GM19372 (cell line): ENCODE data around the gene SLF2.
A peak's percentile ranks its signal among the peaks of the same experiment; 100 is the strongest.
"Not testable (repeated sequence)": the region's sequence is repeated elsewhere in the genome, so short reads cannot be mapped to it uniquely, and the experiment has no call there.

Experiments used
- ATAC-seq: cut with Tn5 transposase; IDR thresholded peaks from one replicate; pipeline ENCODE4 v1.9.1; 2021; ENCODE audit warnings: mild to moderate bottlenecking, low read depth, moderate library complexity; ENCODE audit not compliant: unreplicated experiment

SLF2 gene

DNA sequence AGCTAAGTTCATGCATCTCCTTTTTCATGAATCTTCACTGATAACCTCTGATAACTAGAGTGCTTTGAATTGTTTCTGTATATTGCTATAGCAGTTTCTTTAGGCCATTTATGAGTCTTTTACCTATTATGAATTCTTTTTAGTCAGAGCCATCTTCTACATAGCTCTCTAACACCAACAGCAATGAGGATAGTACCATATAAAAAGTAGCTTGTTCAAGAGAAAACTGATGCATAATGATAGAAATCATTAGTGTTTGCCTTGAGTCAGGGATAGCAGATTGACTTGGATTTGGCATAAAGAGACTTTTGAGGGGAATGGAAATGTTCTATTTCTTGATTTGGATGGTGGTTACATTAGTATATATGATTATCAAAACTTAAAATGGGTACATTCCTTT is 30.7 kb downstream of the SLF2 start:
- ATAC-seq = no peak

DNA sequence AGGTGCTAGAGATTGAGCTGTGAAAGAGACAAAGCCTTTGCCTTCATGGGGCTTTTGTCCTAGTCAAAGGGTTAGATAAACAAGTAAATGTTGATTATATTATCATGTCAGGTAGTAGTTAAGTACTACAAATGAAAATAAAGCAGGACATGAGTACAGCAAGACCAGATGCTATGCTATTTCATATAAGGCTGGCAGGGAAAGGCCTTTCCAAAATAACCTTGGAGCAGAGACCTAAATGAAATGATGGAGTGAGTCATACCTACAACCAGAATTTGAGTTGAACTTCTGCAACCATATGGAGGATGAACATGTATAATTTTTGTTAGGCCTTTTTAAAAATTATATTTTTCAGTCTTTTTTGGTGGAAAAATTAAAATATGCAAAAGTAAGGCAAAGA is 33.0 kb downstream of the SLF2 start:
- no peak for ATAC-seq

DNA sequence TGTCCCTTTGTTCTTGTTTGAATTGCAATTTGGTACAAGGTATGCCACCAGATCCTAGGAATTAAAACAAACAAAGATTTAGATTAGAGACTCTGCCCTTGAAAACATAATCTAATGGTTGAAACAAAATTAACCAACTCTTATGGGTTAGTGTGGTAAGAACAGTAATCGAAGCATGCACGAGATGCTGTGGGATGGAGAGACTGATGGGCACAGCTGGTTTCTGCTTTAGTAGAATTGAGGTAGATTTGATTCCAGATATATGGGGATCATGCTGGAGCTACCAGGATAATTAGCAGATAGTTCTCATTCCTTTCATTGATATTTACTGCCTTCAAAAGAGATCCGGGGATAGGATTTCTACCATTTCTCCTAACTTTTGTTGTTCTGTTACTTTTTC is 36.2 kb downstream of the SLF2 start:
- ATAC-seq = no peak

DNA sequence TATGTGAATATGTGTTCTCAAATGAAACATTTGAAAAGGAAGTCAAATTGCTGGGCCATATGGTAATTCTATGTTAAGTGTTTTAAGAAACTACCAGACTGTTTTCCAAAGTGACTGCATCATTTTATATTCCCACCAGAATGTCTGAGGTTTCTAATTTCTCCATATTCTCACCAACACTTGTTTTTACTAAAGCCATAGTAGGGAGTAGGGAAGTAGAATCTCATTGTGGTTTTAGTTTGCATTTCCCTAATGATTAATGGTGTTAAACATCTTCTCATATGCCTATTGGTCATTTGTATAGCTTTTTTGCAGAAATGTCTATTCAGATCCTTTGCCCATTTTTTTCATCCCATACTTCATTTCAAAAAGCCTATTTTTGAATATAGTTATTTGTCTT is 47.5 kb downstream of the SLF2 start:
- no peak for ATAC-seq

DNA sequence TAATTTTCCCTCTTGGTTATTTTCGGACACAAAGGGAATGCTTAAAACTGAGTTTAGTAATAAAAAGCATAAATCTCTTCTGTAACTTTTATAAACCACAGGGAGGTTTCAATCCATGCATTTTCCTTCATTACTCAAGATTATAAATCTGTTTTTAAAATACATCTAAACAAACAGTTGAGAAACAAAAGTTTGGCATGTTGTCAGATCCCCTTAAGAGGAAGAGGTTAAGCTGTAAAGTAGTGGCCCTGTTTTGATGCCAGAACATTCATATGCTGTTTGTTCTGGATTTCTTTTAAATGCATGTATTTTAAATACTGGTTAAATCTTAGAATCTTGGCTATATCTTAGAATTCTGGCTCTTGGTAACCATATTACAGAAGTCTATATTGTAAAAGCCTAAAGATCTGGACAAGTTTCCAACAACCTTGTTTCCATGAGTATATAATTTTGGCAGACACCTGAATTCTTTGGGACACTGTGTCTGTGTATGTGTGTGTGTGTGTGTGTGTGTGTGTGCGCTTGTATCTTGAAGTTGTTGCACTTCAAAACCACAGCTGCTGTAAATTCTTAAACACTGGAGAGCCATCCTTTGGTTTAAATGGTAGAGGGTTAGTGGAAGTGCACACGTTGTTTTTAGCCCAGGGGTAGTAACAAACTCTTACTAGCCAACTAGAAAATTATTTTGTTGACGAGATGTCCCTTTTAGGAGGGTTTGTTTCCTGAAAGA is 49.8 kb downstream of the SLF2 start:
- ATAC-seq = no peak

DNA sequence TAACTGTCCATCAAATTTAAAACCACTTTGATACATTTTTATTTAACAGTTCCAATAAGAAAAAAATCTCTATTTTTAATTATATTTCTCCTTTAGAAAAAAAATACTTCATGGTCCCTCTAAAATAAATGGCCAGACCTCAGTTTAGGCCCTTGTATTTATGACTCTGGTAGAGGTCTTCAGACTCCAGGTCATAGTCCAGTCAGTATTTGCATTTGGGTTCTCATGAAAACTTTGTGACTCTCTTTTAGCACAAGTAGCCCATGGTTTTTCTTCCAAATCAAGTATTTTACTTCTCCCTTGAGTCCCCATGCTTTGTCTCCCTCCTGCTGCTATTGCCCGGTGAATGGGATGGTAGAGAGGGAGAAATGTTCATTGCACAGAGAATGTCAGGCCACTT is 51.1 kb downstream of the SLF2 start:
- ATAC-seq = no peak

DNA sequence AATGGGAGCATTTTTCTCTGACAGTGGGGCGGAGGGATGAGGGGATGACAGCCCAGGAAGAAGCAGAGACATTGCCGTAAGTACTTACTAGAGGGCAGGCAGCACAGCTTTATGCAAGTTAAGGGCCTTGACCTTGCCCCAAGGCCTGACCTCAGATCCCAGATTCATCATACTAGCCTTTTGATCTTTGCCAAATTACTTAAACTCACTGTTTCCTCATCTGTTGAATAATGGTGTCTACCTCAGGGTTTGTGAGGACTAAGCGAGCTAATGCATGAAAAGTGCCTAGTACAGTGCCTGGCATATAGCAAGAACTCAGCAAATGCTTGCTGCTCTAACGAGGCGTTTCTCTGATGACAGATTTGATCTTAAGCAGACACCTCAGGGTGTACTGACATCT is 53.1 kb downstream of the SLF2 start:
- ATAC-seq = no peak

DNA sequence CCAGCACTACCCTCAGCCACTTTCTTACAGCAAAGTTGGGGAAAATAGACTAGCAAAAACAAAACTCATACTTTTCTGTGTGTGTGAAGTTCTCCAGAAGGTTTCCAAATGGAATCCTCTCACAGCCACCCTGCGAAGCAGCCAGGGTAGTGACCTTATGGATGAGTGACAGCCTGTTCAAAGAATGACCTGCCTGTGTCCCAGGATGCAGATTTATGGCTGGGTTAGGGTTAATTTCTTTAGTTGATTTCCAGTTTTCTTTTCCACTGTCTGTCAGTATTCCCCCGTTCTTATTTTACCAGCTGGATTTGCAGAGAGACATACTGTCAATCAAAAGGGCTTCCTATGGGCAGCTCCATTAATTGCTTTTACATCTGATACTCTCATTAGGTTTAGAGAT is 54.1 kb downstream of the SLF2 start:
- ATAC-seq = no peak

DNA sequence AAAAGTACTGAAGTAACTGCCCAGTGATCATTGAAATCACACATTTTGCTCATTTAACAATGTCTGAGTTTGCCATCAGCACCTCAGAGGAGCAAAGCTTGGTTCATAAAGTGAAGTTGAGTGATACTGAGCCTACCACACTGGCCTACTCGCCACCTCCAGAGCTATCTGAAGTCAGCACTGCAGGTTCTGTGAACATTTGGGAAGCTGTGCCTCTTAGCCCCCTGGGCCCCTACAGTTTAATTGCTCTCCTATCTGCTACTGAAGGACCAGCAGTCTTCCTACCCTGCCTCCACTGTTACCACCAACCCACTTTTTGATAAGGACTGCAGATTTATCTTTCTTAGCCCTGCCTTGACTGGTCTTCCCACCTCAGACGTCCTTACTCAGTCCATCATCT is 54.6 kb downstream of the SLF2 start:
- no peak for ATAC-seq

DNA sequence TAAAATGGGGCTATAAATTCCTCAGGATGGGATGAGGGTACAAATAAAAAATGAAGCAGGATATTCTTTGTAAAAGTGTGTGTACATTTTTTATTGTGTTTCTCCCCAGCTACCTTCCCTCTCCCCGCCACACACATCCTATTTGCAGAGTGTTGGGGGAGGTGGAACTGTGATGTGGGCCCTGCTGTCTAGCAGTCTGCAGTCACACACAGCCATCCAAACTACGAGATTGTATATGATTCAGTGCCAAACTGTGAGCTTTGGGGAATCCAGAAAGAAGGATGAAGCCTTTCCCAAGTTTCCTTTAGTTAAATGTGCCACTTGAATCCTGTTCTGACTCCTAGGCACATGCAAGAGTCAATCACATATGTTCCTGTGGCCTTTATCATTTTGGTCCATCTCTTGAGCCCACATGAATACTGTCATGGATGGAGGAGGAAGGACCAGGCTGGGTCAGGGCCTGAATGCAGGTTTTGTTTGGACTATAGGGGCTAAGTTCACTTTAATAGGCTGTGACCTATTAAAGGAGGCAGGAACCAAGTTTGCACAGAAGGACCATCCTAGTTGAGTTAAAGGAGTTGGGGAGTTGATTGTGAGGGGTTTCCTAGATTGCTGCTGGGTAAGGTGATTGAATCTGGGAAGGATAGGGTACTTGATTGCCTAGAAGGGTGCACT is 55.4 kb downstream of the SLF2 start:
- no peak for ATAC-seq

DNA sequence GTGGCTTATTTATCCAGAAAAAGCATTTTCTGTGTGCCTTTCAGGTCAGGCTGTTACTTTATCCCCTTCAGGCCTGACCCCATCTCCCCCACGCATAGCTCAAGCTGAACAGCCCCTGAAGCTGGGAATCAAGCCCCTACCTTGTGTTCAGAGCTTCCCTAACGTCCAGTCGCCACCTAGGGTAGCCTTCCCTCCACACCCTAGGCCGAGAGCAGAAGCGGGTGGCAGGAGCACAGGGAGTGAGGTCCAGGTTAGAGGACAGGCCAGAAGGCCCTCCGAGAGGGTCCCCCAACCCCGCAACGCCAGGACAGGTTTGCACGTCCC is 56.1 kb downstream of the SLF2 start:
- ATAC-seq = no peak

DNA sequence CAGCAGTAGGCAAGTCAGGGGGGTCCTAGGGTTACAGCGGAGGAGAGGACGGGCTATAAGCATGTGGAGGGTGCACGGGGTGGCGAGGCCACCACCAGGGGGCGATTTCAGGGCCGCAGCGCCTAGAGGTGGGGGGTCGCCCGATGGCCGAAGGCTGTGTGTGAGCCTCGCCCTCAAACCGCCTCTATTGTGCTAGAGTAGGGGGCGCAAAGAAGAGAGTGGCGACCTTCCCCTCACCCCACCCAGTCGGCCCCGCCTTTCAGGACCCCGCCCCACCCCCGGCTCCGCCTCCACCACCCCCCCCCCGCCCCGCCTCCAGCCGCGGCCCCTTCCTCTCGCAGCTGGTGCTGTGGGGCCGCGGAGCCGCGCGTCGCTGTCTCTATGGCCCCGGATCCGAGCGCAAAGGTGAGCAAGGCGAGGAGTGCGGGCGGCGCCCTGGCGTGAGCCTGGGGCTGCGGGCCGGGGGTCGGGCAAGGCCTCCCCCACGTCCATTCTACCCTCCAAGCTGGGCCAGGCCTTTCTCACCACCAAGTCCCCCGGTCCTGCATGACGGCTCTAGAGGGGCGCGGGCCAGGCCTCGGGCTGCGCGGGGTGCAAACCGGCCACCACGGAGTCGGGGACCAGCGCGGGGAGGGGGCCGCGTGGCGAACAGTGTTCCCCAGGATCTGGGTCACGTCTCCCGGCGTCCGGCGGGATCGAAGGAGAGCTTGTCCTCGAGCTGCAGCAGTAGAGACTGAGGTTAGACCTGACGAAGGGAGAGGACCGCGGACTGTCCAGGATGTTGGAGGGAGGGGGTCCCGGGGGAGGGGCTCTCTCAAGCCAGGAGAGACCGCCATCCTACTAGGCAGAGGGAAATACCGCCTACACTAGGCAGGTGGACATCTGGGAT is 56.7 kb downstream of the SLF2 start, which contains the start of gene SEMA4G:
Gene SEMA4G, plus strand, starts transcription at position 318 of the 889 bp plus-strand sequence. CDS start 3,409 bp downstream, outside the sequence.
- ATAC-seq = peak; percentile 51

DNA sequence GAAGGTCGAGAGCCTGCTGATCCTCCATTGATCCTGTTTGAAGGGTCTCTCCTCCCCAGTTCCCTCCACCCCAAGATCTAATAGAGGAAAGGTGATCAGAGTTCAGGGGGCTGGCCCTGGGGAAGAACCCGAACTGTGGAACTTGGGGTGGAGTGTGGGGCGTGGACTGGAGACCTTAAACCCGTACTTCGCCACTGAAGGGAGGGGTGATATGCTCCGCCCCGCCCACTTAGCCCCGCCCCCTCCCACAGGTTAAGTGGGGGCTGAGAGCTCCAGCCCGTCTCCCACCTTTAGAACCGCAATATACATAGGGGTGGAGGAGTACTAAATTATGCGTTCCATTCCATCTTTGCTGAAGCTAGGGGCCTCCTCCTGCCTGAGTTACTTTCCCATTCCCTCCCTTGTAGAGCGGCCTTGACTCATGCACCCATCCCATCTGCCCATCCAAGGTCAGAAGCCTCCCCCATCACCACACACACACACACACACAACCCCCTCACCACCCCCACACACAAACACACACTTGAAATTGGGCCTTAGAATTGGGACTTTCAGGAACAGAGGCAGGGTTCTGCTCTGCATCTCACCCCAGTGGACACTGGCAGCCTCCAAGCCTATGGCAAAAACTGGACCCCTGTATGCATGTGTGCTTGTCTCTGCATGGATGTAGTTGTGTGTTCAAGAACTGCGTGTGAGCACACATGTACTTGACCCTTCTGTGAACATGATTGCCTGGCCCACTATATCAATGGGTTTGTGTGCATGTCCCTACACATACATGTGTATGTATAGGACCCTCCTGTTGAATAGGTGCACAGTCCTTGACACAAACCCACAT is 57.5 kb downstream of the SLF2 start:
- ATAC-seq = no peak

DNA sequence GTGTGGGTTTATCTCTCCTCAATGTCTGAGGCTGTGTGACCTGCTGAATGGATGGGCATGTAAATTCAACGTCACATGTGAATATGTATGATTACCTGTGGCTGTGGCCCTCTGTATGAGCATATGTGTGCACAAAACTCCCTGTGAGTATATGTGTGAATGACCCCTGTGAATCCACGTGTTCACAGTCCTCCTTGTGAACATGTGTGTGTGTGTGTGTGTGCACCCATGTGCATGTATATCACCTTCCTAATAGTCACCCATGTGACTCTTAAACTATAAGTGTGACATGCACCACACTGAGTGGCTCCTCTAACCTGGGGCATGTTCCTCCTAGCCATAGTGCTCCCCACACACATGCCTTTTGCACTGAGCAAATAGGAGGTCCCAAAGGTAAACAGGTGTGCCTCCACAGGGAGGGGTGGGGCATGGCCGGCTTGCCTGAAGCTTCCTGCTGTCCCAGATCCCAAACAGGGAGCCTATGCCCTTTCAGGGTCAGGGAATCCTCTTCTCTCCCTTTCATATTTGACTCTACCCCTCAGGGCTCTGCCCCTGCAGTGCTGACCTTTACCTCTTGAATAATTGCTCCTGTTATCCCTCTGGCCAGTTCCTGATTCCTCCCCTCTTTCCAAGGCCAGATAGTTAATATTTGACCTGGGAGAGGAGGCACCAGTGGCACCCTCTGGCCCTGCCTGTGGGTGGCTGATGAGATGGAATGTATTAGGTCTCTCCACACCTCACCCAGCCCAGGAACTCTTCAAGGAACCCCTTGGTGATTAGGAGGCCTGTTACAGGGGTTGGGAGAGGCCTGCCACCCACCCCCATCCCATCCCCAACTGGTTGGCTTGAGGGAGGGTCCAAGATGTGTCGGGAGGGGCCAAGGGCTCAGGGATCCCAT is 58.4 kb downstream of the SLF2 start:
- ATAC-seq = no peak

DNA sequence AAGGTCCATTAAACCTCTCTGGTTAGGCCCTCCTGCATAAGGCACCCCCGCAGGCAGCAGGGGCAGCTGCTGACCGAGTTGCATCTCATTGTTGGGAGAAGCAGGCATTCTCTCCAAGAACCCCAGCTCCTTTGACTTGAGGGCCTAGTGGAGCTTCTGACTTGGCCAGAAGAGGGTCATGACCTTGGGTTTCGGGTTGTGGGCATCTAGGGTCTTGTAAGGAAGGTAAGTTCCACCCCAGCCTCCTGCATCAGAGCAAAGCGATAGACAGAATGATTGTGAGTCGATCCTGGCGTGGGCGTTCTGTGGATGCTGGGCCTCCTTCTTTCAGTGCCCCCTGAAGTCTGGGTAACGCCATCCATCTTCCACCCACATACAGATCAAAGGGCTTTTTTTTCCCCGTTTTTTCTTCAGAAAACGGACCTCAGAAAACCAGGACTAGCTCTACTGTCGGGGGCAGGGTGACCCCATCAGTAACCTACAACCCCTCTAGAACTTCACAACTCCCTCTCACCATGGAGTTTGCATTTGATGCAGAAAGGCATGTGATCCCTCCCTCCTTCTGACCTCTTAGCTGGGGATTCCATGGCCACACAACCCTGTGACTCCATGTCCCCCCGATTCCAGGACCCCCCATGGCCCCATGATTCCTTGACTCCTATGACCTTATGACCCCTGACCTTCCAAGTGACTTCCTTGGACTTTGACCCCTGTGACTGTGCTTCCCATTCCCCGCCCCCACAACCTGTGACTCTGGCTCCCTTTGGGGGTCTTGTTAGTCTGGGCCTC is 59.5 kb downstream of the SLF2 start:
- no peak for ATAC-seq

DNA sequence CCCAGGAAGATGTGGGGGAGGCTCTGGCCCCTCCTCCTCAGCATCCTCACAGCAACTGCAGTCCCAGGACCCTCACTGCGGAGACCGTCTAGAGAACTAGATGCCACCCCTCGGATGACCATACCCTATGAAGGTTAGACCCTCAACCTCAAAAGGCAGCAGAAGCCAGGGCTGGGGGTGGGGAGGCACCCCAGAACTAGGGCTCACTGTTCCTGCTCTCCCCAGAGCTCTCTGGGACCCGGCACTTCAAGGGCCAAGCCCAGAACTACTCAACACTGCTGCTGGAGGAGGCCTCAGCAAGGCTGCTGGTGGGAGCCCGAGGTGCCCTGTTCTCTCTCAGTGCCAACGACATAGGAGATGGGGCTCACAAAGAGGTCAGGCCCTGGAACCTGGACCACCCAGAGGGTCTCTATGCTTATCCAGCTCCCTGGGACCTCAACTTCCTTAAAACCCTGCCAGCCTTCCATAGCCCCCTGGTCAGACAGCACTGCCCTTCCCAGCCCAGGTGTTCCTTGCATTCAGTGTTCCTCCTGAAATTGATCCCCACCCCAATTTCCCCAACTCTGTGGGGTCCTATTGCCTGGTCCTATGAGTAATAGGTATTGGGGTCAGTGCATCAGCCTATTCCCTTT is 60.3 kb downstream of the SLF2 start:
- no peak for ATAC-seq

DNA sequence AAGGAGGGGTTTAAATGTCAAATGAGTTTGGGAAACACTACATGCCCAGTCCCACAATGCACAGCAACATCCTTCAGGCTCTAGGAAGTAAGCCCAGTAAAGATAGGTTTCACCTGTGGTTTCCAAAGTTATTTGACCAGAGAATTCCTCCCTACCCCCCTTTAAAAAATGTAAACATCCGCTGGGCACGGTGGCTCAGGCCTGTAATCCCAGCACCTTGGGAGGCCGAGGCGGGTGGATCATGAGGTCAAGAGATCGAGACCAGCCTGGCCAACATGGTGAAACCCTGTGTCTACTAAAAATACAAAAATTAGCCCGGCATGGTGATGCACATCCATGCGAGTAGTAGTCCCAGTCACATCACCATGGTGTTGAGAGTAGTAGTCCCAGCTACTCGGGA is 62.6 kb downstream of the SLF2 start:
- ATAC-seq = not testable (repeated sequence)

DNA sequence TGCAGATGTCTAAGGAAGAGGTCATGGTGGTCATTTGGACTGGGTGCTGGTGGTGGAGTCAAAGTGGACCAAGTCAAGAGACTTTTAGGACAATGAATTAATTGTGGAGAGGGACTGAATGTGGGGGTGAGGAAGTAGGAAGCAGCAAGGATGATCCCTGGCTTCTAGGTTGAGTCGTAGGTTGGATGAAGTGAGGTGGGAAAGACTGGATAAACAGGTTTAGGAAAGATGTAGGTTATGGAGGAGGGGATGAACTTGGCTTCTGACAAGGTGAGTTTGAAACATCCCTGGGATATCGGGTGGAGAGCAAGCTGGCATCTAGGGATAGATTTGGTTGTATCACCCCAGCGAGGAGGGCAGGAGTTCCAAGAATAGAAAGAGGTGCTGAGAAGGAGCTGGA is 64.1 kb downstream of the SLF2 start:
- no peak for ATAC-seq
